ENCODE data around the gene TEX52. TPM values are rescaled to one million over a fixed set of nuclear protein-coding genes. Genes with fewer than 3 reads are reported as not detected.

TEX52 gene
- total and polyA plus RNA-seq, 2 of the 8 experiments (the other 6 are each of a cell fraction or from before 2014, with no cell fraction given), result not detected

DNA sequence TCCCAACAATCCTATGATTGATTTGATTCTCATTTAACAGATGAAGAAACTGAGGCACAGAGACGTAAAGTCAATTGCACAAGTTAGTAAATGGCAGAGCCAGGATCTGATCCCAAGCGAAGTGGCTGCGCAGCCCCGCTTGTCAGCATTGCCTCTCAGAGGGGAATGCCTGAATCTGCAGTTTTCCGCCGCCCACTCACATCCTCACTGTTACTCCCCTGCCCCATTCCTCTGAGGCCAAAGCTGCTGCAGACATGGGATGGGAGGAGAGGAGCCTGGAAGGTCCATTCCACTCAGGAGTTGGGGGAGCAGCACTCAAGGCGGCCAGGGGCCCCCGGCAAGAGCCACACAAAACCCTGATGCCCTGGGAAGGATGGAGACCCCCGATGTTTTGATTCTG lies 23.0 kb downstream of the TEX52 start:
- Histone ChIP-seq H3K79me2 (ENCODE audit: control insufficient read depth in 1 of 2, insufficient read depth in 2 of 2, low read length in 2 of 2) (no peaks in the 10 kb centered on the region), H2AK5ac (ENCODE audit: low read depth, low read length) (no peak overlapping the region), H3K36me3 (ENCODE audit: control insufficient read depth in 2 of 4, insufficient read depth in 4 of 4, low read length in 3 of 4) (no peaks in the 10 kb centered on the region; a peak in 2 of 8 replicates), H4K91ac (replicated peaks; ENCODE audit: insufficient read length, low read length) (no peak overlapping the region), H3K4ac (replicated peaks; ENCODE audit: insufficient read length, low read depth, low read length) (no peak overlapping the region), H3K79me1 (ENCODE audit: low read depth, low read length) (no peaks in the 10 kb centered on the region), H3K4me1 (replicated peaks in 1 of 4; ENCODE audit: control insufficient read depth in 3 of 4, insufficient read depth in 4 of 4, low read length in 3 of 4) (peaks cover 0 to 14% (median 9%) of the 10 kb centered on the region in 4 experiments; a peak in 6 of 7 replicates), H3K23me2 (ENCODE audit: low read depth, low read length) (no peaks in the 10 kb centered on the region; the same call in 1 of the 2 replicates), H3K4me3 (ENCODE audit: extremely low read depth in 1 of 4, insufficient read depth in 2 of 4, low read depth in 3 of 4, low read length in 4 of 4) (no peak overlapping the region), H2BK12ac (ENCODE audit: low read depth, low read length) (no peak overlapping the region), H2BK120ac (replicated peaks; ENCODE audit: low read depth, low read length) (no peak overlapping the region), H2BK5ac (ENCODE audit: low read depth, low read length) (no peak overlapping the region), H3K9ac (replicated peaks in 1 of 4; ENCODE audit: extremely low read depth in 1 of 4, low read depth in 3 of 4, low read length in 3 of 4) (no peak overlapping the region), H3K14ac (ENCODE audit: insufficient read length) (no peak overlapping the region), H3K4me2 (ENCODE audit: insufficient read depth in 1 of 2, low read depth in 2 of 2, low read length in 2 of 2) (no peak overlapping the region), H3K23ac (ENCODE audit: insufficient read length) (no peak overlapping the region), H3K9me3 (ENCODE audit: insufficient read depth in 2 of 2, low read depth in 1 of 2, low read length in 1 of 2) (no peaks in the 10 kb centered on the region), H3K56ac (replicated peaks; ENCODE audit: insufficient read length, low read depth, low read length) (no peak overlapping the region), H2BK15ac (ENCODE audit: low read length) (no peak overlapping the region), H3K18ac (ENCODE audit: extremely low read depth, low read length) (no peak overlapping the region), H3K27me3 (replicated peaks in 1 of 4; ENCODE audit: control insufficient read depth in 3 of 4, extremely low read depth in 1 of 4, insufficient read depth in 3 of 4, low read length in 3 of 4) (no peaks in the 10 kb centered on the region; a peak in 1 of 7 replicates), H4K5ac (ENCODE audit: insufficient read length, low read depth, low read length) (no peak overlapping the region), H4K8ac (ENCODE audit: extremely low read depth, insufficient read depth, low read length) (peak overlapping the region; percentile 12; the same call in 1 of the 2 replicates), H4K20me1 (replicated peaks in 1 of 2; ENCODE audit: control insufficient read depth in 1 of 2, insufficient read depth in 2 of 2, low read length in 2 of 2) (no peaks in the 10 kb centered on the region), H2AFZ (ENCODE audit: low read length) (no peak overlapping the region), H3K27ac (ENCODE audit: low read depth, low read length) (no peak overlapping the region), H2BK20ac (ENCODE audit: low read length) (no peak overlapping the region)
- CTCF ChIA-PET (ENCODE audit: partially characterized antibody), result interaction anchor here (1.0 to 6.9 kb wide), 8 partner anchors 9 to 111 kb away, joined by 3 to 52 read pairs (median 5); no protein-coding TSS in a partner anchor
- WGBS, 2 experiments (ENCODE audit: extremely low coverage in 1 of 2, insufficient coverage in 1 of 2, insufficient read length in 1 of 2, insufficient replicate concordance in 2 of 2, low coverage in 1 of 2, low lambda C conversion rate in 2 of 2, missing lambda C conversion rate in 1 of 2), result 90% methylated on average over 9 of the region's 9 CpGs; no CpG with 5 or more reads in 1 of the 2 experiments
- no peak for DNase-seq (ENCODE audit: low read depth in 1 of 2, low spot score in 2 of 2)
- no peak for FAIRE-seq
- TF ChIP-seq PHF8 (conservative IDR thresholded peaks at IDR 0.05; ENCODE audit: low read depth, low read length), result no peak
- TF ChIP-seq EGR1 (IDR thresholded peaks at IDR 0.05; ENCODE audit: borderline replicate concordance, low read depth, low read length), result peak; percentile 51; the same call in 1 of the 2 replicates
- POLR2A ChIA-PET (ENCODE audit: partially characterized antibody), result interaction anchor here (0.7 to 6.3 kb wide), 7 partner anchors 9 to 93 kb away, joined by 3 to 58 read pairs (median 5); partner anchors contain the start of gene ITFG2
